ENCODE measurements around the gene EFTUD2. TPM values are rescaled to one million over a fixed set of nuclear protein-coding genes. Genes with fewer than 3 reads are reported as not detected.

The EFTUD2 gene
- total RNA-seq (2022; extraction: Qiagen RNA extraction; ENCODE audit: low read depth) = 140 to 187 TPM (median 159 TPM) in 5 replicates

GRCh38 chr17:44899074-44899782, at the start of gene EFTUD2:
Gene EFTUD2 (minus strand): TSS chr17:44899445. CDS start chr17:44894521, 4,924 bp downstream.

GRCh38 chr17:44947461-44948314, 48.4 kb upstream of the EFTUD2 start, which contains the start of gene KIF18B:
Gene KIF18B (minus strand): TSS chr17:44947773. CDS start chr17:44936344, 11,429 bp downstream.

GRCh38 chr17:44915321-44915726, 16.1 kb upstream of the EFTUD2 start, which contains the start of gene GFAP:
Gene GFAP (minus strand): TSS chr17:44915500. CDS start chr17:44915486, 14 bp downstream.

GRCh38 chr17:44847586-44847985, 51.7 kb downstream of the EFTUD2 start, which contains the start of gene HIGD1B:
Gene HIGD1B (plus strand): TSS chr17:44847883. CDS start chr17:44848153, 270 bp downstream.

GRCh38 chr17:44829523-44830358, 69.5 kb downstream of the EFTUD2 start, which contains the start of gene GJC1:
Gene GJC1 (minus strand): TSS chr17:44830287. CDS start chr17:44805817, 24,470 bp downstream.

Other genes with a start within 250 kb of the EFTUD2 start
- 1.3 to 3.3 TPM (median 2.5 TPM) in 5 replicates for gene MEIOC, start 243.0 kb downstream of the EFTUD2 start, total RNA-seq (2022; extraction: Qiagen RNA extraction; ENCODE audit: low read depth)
- gene CCDC43, start 209.7 kb downstream of the EFTUD2 start, total RNA-seq (2022; extraction: Qiagen RNA extraction; ENCODE audit: low read depth) = 21.6 to 42.5 TPM (median 31.2 TPM) in 5 replicates
- 24.8 to 31.7 TPM (median 29.4 TPM) in 5 replicates for gene DBF4B, start 190.8 kb downstream of the EFTUD2 start, total RNA-seq (2022; extraction: Qiagen RNA extraction; ENCODE audit: low read depth)
- gene ADAM11, start 140.5 kb downstream of the EFTUD2 start, total RNA-seq (2022; extraction: Qiagen RNA extraction; ENCODE audit: low read depth) = 1.9 to 2.5 TPM (median 2.2 TPM) in 5 replicates
- 31.8 to 39.3 TPM (median 36.7 TPM) in 5 replicates for gene GJC1, start 69.2 kb downstream of the EFTUD2 start, total RNA-seq (2022; extraction: Qiagen RNA extraction; ENCODE audit: low read depth)
- not detected in 5 replicates for gene HIGD1B, start 51.6 kb downstream of the EFTUD2 start, total RNA-seq (2022; extraction: Qiagen RNA extraction; ENCODE audit: low read depth)
- 0.29 to 1.3 TPM (median 0.61 TPM) in 5 replicates for gene GFAP, start 16.1 kb upstream of the EFTUD2 start, total RNA-seq (2022; extraction: Qiagen RNA extraction; ENCODE audit: low read depth)
- gene KIF18B, start 48.3 kb upstream of the EFTUD2 start, total RNA-seq (2022; extraction: Qiagen RNA extraction; ENCODE audit: low read depth) = 27.9 to 41.2 TPM (median 36.3 TPM) in 5 replicates
- 15.6 to 36.2 TPM (median 31.7 TPM) in 5 replicates for gene C1QL1, start 68.9 kb upstream of the EFTUD2 start, total RNA-seq (2022; extraction: Qiagen RNA extraction; ENCODE audit: low read depth)
- gene DCAKD, start 152.2 kb upstream of the EFTUD2 start, total RNA-seq (2022; extraction: Qiagen RNA extraction; ENCODE audit: low read depth) = 15.9 to 22.3 TPM (median 20.5 TPM) in 5 replicates
- 163 to 409 TPM (median 178 TPM) in 5 replicates for gene NMT1, start 161.9 kb upstream of the EFTUD2 start, total RNA-seq (2022; extraction: Qiagen RNA extraction; ENCODE audit: low read depth)
- 151 to 229 TPM (median 208 TPM) in 5 replicates for gene PLCD3, start 233.1 kb upstream of the EFTUD2 start, total RNA-seq (2022; extraction: Qiagen RNA extraction; ENCODE audit: low read depth)
- gene ACBD4, start 236.2 kb upstream of the EFTUD2 start, total RNA-seq (2022; extraction: Qiagen RNA extraction; ENCODE audit: low read depth) = 5.6 to 8.8 TPM (median 8.2 TPM) in 5 replicates
- gene HEXIM1, start 249.0 kb upstream of the EFTUD2 start, total RNA-seq (2022; extraction: Qiagen RNA extraction; ENCODE audit: low read depth) = 42.2 to 49.3 TPM (median 47.7 TPM) in 5 replicates